Embryonic facial prominence (tissue), 1 donor: Measurements from ENCODE around the gene RNF169.
"Not testable (repeated sequence)": the region's sequence is repeated elsewhere in the genome, so short reads cannot be mapped to it uniquely, and the experiment has no call there.

Experiments used
- DNase-seq: peaks from one replicate; pipeline ENCODE4 v3.0.0-alpha.2; 2016; ENCODE audit errors: extremely low spot score

Gene RNF169

GRCh38 chr11:74726547-74727182, 22.0 kb upstream of the RNF169 start:
- peak; percentile 49 for DNase-seq

- DNase-seq = no peak
Measured at GRCh38 chr11:74729397-74729796, 19.3 kb upstream of the RNF169 start.

- DNase-seq = no peak
Measured at GRCh38 chr11:74730571-74731260, 17.9 kb upstream of the RNF169 start.

- no peak for DNase-seq
Measured at GRCh38 chr11:74731301-74732094, 17.2 kb upstream of the RNF169 start, which contains the start of gene CHRDL2. TSS of gene CHRDL2 (minus strand) at chr11:74731426. CDS start at chr11:74730888, 538 bp downstream.

GRCh38 chr11:74734559-74734925, 14.1 kb upstream of the RNF169 start:
- no peak for DNase-seq

GRCh38 chr11:74735365-74735928, 13.2 kb upstream of the RNF169 start:
- no peak for DNase-seq

GRCh38 chr11:74736031-74736430, 12.6 kb upstream of the RNF169 start:
- no peak for DNase-seq

GRCh38 chr11:74739546-74740270, 8.9 kb upstream of the RNF169 start:
- no peak for DNase-seq

GRCh38 chr11:74742070-74742469, 6.6 kb upstream of the RNF169 start:
- no peak for DNase-seq

- DNase-seq = no peak
Measured at GRCh38 chr11:74743640-74744039, 5.0 kb upstream of the RNF169 start.

GRCh38 chr11:74744277-74744676, 4.4 kb upstream of the RNF169 start:
- DNase-seq = no peak

GRCh38 chr11:74746868-74747267, 1.8 kb upstream of the RNF169 start:
- no peak for DNase-seq

GRCh38 chr11:74749127-74749964, 697 bp downstream of the RNF169 start:
- no peak for DNase-seq

GRCh38 chr11:74749965-74750296, 1.3 kb downstream of the RNF169 start:
- DNase-seq = no peak

GRCh38 chr11:74750598-74750997, 1.9 kb downstream of the RNF169 start:
- not testable (repeated sequence) for DNase-seq

GRCh38 chr11:74751303-74751702, 2.7 kb downstream of the RNF169 start:
- DNase-seq = no peak

- no peak for DNase-seq
Measured at GRCh38 chr11:74754507-74755252, 6.0 kb downstream of the RNF169 start.

GRCh38 chr11:74755395-74755995, 6.8 kb downstream of the RNF169 start:
- no peak for DNase-seq

- DNase-seq = no peak
Measured at GRCh38 chr11:74756571-74756970, 7.9 kb downstream of the RNF169 start.

- DNase-seq = no peak
Measured at GRCh38 chr11:74766905-74767304, 18.3 kb downstream of the RNF169 start.
